Caco-2 (cell line): ENCODE results near the gene PTPRN2. TPM values are rescaled to one million over a fixed set of nuclear protein-coding genes. Genes with fewer than 3 reads are reported as not detected.

Source experiments
- BruUV-seq: library from RNA; stranded (reverse); fragments of 400-500 nt; replicated peaks from 2 replicates; lab custom pipeline; 2021; lab: Mats Ljungman, UMichigan
- CTCF ChIA-PET: fragments of 300-600 bp; sonication (Branson Sonifier 250); formaldehyde crosslinking; loops from one replicate; lab custom pipeline; 2022; ENCODE audit warnings: antibody characterized with exemption; lab: Charles Lee
- POLR2A ChIA-PET: fragments of 300-600 bp; sonication (Branson Sonifier 250); formaldehyde crosslinking; loops from one replicate; lab custom pipeline; 2022; ENCODE audit warnings: antibody characterized with exemption; lab: Charles Lee
- DNase-seq, 2 experiments: peaks; one replicate each; pipeline versions ENCODE4 v3.0.0 to v3.0.0-alpha.2; 2020 to 2022
- H3K27me3 ChIP-seq: replicated peaks from 2 replicates; pipeline ENCODE4 v1.6.0; 2011; ENCODE audit warnings: low read length; ENCODE audit not compliant: control insufficient read depth, insufficient read depth
- H3K36me3 ChIP-seq: 2 replicates; pipeline ENCODE4 v1.5.1; 2011; ENCODE audit warnings: low read length; ENCODE audit not compliant: control insufficient read depth, insufficient read depth
- H3K4me1 ChIP-seq: fragments of 250-450 bp; sonication (Bioruptor Pico); 2 replicates; pipeline ENCODE4 v1.5.1; 2020; ENCODE audit warnings: mild to moderate bottlenecking
- H3K4me3 ChIP-seq: 2 replicates; pipeline ENCODE4 v1.5.1; 2011; ENCODE audit warnings: low read depth, mild to moderate bottlenecking, control low read depth, low read length
- H3K9me3 ChIP-seq: fragments of 250-450 bp; sonication (Bioruptor Pico); 2 replicates; pipeline ENCODE4 v1.5.1; 2020; ENCODE audit warnings: mild to moderate bottlenecking, moderate library complexity
- H3K27ac Mint-ChIP-seq: one replicate; pipeline ENCODE4 v1.8.0; 2022; ENCODE audit warnings: mixed read lengths; ENCODE audit not compliant: unreplicated experiment
- H3K27me3 Mint-ChIP-seq: one replicate; pipeline ENCODE4 v1.8.0; 2022; ENCODE audit warnings: mixed read lengths; ENCODE audit not compliant: insufficient read depth, unreplicated experiment
- H3K36me3 Mint-ChIP-seq: one replicate; pipeline ENCODE4 v1.8.0; 2022; ENCODE audit warnings: mild to moderate bottlenecking, mixed read lengths; ENCODE audit not compliant: insufficient read depth, unreplicated experiment
- H3K4me1 Mint-ChIP-seq: one replicate; pipeline ENCODE4 v1.8.0; 2022; ENCODE audit warnings: low read depth, mixed read lengths; ENCODE audit not compliant: unreplicated experiment
- H3K4me3 Mint-ChIP-seq: one replicate; pipeline ENCODE4 v1.8.0; 2022; ENCODE audit warnings: mild to moderate bottlenecking, moderate library complexity, mixed read lengths; ENCODE audit not compliant: unreplicated experiment
- H3K9me3 Mint-ChIP-seq: one replicate; pipeline ENCODE4 v1.8.0; 2022; ENCODE audit warnings: mixed read lengths; ENCODE audit not compliant: unreplicated experiment
- intact Hi-C: fragments of 100-400 bp; cut with micrococcal nuclease; formaldehyde crosslinking; loops from one replicate; pipeline ENCODE4 v1.10.0; 2022; ENCODE audit not compliant: unreplicated experiment
- total RNA-seq: library from RNA; stranded (reverse); gene quantifications from 2 replicates; pipeline ENCODE4 v1.2.3, GENCODE V29; 2022
- TF ChIP-seq, protein P1 (sequence below), 2 experiments: fragments of 200-600 bp in 1 of 2; IDR thresholded peaks; 1 replicate in 1 of 2; 2 replicates in 1 of 2; pipeline versions ENCODE4 v1.5.1 to v1.8.0; 2011 to 2022; ENCODE audit warnings: antibody characterized with exemption in 1 of 2, control low read depth in 1 of 2, inconsistent platforms in 1 of 2, low read depth in 1 of 2, low read length in 1 of 2, mild to moderate bottlenecking in 1 of 2, moderate library complexity in 1 of 2; ENCODE audit not compliant: insufficient read depth in 1 of 2, severe bottlenecking in 1 of 2, unreplicated experiment in 1 of 2

The PTPRN2 gene
- total RNA-seq, 1 experiment from 2014 or later: 1.4 TPM

- BruUV-seq: no TSS peak
- Mint-ChIP-seq H3K4me3 (no peak overlapping the region), H3K27me3 (no peaks in the 10 kb centered on the region), H3K36me3 (no peaks in the 10 kb centered on the region), H3K4me1 (no peaks in the 10 kb centered on the region), H3K9me3 (no peaks in the 10 kb centered on the region), H3K27ac (no peak overlapping the region)
- ChIA-PET CTCF (no interaction called here), POLR2A (no interaction called here)
- TF ChIP-seq, protein P1, sequence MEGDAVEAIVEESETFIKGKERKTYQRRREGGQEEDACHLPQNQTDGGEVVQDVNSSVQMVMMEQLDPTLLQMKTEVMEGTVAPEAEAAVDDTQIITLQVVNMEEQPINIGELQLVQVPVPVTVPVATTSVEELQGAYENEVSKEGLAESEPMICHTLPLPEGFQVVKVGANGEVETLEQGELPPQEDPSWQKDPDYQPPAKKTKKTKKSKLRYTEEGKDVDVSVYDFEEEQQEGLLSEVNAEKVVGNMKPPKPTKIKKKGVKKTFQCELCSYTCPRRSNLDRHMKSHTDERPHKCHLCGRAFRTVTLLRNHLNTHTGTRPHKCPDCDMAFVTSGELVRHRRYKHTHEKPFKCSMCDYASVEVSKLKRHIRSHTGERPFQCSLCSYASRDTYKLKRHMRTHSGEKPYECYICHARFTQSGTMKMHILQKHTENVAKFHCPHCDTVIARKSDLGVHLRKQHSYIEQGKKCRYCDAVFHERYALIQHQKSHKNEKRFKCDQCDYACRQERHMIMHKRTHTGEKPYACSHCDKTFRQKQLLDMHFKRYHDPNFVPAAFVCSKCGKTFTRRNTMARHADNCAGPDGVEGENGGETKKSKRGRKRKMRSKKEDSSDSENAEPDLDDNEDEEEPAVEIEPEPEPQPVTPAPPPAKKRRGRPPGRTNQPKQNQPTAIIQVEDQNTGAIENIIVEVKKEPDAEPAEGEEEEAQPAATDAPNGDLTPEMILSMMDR (IDR thresholded peaks at IDR 0.05; ENCODE audit: insufficient read depth in 1 of 2, low read depth in 1 of 2, low read length in 1 of 2, severe bottlenecking in 1 of 2, unreplicated experiment in 1 of 2): no peak
- DNase-seq: no peak
- Histone ChIP-seq H3K4me1 (no peaks in the 10 kb centered on the region), H3K4me3 (no peak overlapping the region), H3K9me3 (no peaks in the 10 kb centered on the region), H3K27me3 (no peaks in the 10 kb centered on the region), H3K36me3 (no peaks in the 10 kb centered on the region)
- intact Hi-C loops: no loop called here
These were observed 23.0 kb downstream of the PTPRN2 start for GRCh38 chr7:158564663-158565035.

- TF ChIP-seq, protein P1 (IDR thresholded peaks at IDR 0.05; ENCODE audit: insufficient read depth in 1 of 2, low read depth in 1 of 2, low read length in 1 of 2, severe bottlenecking in 1 of 2, unreplicated experiment in 1 of 2): no peak
- Mint-ChIP-seq H3K4me3 (no peak overlapping the region), H3K9me3 (no peaks in the 10 kb centered on the region), H3K4me1 (no peaks in the 10 kb centered on the region), H3K27ac (no peak overlapping the region), H3K27me3 (no peaks in the 10 kb centered on the region), H3K36me3 (no peaks in the 10 kb centered on the region)
- Histone ChIP-seq H3K9me3 (no peaks in the 10 kb centered on the region), H3K4me1 (no peaks in the 10 kb centered on the region), H3K4me3 (no peak overlapping the region), H3K36me3 (no peaks in the 10 kb centered on the region), H3K27me3 (no peaks in the 10 kb centered on the region)
- ChIA-PET POLR2A (no interaction called here), CTCF (no interaction called here)
- DNase-seq: no peak
- no TSS peak for BruUV-seq
- intact Hi-C loops: no loop called here
These were observed 23.5 kb downstream of the PTPRN2 start for GRCh38 chr7:158563911-158564662.

- Histone ChIP-seq H3K9me3 (no peaks in the 10 kb centered on the region), H3K27me3 (no peaks in the 10 kb centered on the region), H3K4me1 (no peaks in the 10 kb centered on the region), H3K4me3 (no peak overlapping the region), H3K36me3 (no peaks in the 10 kb centered on the region)
- intact Hi-C loops: no loop called here
- no peak for DNase-seq
- H3K4me3 Mint-ChIP-seq: no peak overlapping the region
- no peaks in the 10 kb centered on the region for H3K27me3 Mint-ChIP-seq
- H3K36me3 Mint-ChIP-seq: no peaks in the 10 kb centered on the region
- H3K27ac Mint-ChIP-seq: no peak overlapping the region
- no peaks in the 10 kb centered on the region for H3K4me1 Mint-ChIP-seq
- no peaks in the 10 kb centered on the region for H3K9me3 Mint-ChIP-seq
- no TSS peak for BruUV-seq
- ChIA-PET POLR2A (no interaction called here), CTCF (no interaction called here)
- TF ChIP-seq, protein P1 (IDR thresholded peaks at IDR 0.05; ENCODE audit: insufficient read depth in 1 of 2, low read depth in 1 of 2, low read length in 1 of 2, severe bottlenecking in 1 of 2, unreplicated experiment in 1 of 2): no peak
These were observed 24.6 kb downstream of the PTPRN2 start for GRCh38 chr7:158563051-158563450.
